Activated CD4-positive, alpha-beta T cell treated with anti-CD3 and anti-CD28 coated beads for 1 hour (primary cell): ENCODE results near the gene SLC5A12.
"Not testable (repeated sequence)": the region's sequence is repeated elsewhere in the genome, so short reads cannot be mapped to it uniquely, and the experiment has no call there.

Source experiments
- DNase-seq: peaks from one replicate; pipeline ENCODE4 v3.0.0-alpha.2; 2020

SLC5A12 gene

GRCh38 chr11:26643314-26643713 lies 78.5 kb downstream of the SLC5A12 start:
- DNase-seq: not testable (repeated sequence)

GRCh38 chr11:26632691-26633159 lies 89.1 kb downstream of the SLC5A12 start:
- DNase-seq: no peak

GRCh38 chr11:26626346-26626745 lies 95.5 kb downstream of the SLC5A12 start:
- DNase-seq: no peak

- no peak for DNase-seq
Observed at GRCh38 chr11:26623076-26623659, 98.7 kb downstream of the SLC5A12 start.

GRCh38 chr11:26622181-26622580 lies 99.7 kb downstream of the SLC5A12 start:
- DNase-seq: no peak

- DNase-seq: no peak
Observed at GRCh38 chr11:26621132-26621531, 100.7 kb downstream of the SLC5A12 start.

GRCh38 chr11:26620282-26621045 lies 101.4 kb downstream of the SLC5A12 start:
- no peak for DNase-seq

GRCh38 chr11:26618441-26618840 lies 103.4 kb downstream of the SLC5A12 start:
- DNase-seq: no peak
